ENCODE measurements around the gene PHACTR3.

The PHACTR3 gene

GRCh38 chr20:59772931-59773913, 168.9 kb downstream of the PHACTR3 start:
- no peak for TF ChIP-seq ZFX (IDR thresholded peaks at IDR 0.05)
- no peak for TF ChIP-seq CTCF (conservative IDR thresholded peaks at IDR 0.05)
- no peak overlapping the region for H3K27ac ChIP-seq

- no peak for TF ChIP-seq CTCF (conservative IDR thresholded peaks at IDR 0.05)
- no peak for TF ChIP-seq ZFX (IDR thresholded peaks at IDR 0.05)
Observed at GRCh38 chr20:59774204-59774641, 169.9 kb downstream of the PHACTR3 start.

GRCh38 chr20:59774921-59775686, 170.8 kb downstream of the PHACTR3 start:
- H3K27ac ChIP-seq: no peak overlapping the region
- TF ChIP-seq CTCF (conservative IDR thresholded peaks at IDR 0.05) (no peak), ZFX (IDR thresholded peaks at IDR 0.05) (no peak)

More at GRCh38 chr20:59774204-59774641, 169.9 kb downstream of the PHACTR3 start:
- H3K27ac ChIP-seq: no peak overlapping the region

GRCh38 chr20:59775687-59776055, 171.3 kb downstream of the PHACTR3 start:
- TF ChIP-seq ZFX (IDR thresholded peaks at IDR 0.05): no peak
- no peak for TF ChIP-seq CTCF (conservative IDR thresholded peaks at IDR 0.05)
- H3K27ac ChIP-seq: no peak overlapping the region

- H3K27ac ChIP-seq: no peak overlapping the region
Observed at GRCh38 chr20:59776059-59776603, 171.8 kb downstream of the PHACTR3 start.

GRCh38 chr20:59776626-59777330, 172.4 kb downstream of the PHACTR3 start:
- TF ChIP-seq ZFX (IDR thresholded peaks at IDR 0.05) (no peak), CTCF (conservative IDR thresholded peaks at IDR 0.05) (no peak)
- H3K27ac ChIP-seq: no peak overlapping the region

More at GRCh38 chr20:59776059-59776603, 171.8 kb downstream of the PHACTR3 start:
- TF ChIP-seq ZFX (IDR thresholded peaks at IDR 0.05) (no peak), CTCF (conservative IDR thresholded peaks at IDR 0.05) (no peak)

Data from C4-2B (cell line).